GM19455 (cell line): ENCODE data around the gene TDRD9.
"Not testable (repeated sequence)": the region's sequence is repeated elsewhere in the genome, so short reads cannot be mapped to it uniquely, and the experiment has no call there.

Source experiments
- ATAC-seq: cut with Tn5 transposase; IDR thresholded peaks from one replicate; pipeline ENCODE4 v1.9.1; 2021; ENCODE audit not compliant: unreplicated experiment

TDRD9 gene

DNA sequence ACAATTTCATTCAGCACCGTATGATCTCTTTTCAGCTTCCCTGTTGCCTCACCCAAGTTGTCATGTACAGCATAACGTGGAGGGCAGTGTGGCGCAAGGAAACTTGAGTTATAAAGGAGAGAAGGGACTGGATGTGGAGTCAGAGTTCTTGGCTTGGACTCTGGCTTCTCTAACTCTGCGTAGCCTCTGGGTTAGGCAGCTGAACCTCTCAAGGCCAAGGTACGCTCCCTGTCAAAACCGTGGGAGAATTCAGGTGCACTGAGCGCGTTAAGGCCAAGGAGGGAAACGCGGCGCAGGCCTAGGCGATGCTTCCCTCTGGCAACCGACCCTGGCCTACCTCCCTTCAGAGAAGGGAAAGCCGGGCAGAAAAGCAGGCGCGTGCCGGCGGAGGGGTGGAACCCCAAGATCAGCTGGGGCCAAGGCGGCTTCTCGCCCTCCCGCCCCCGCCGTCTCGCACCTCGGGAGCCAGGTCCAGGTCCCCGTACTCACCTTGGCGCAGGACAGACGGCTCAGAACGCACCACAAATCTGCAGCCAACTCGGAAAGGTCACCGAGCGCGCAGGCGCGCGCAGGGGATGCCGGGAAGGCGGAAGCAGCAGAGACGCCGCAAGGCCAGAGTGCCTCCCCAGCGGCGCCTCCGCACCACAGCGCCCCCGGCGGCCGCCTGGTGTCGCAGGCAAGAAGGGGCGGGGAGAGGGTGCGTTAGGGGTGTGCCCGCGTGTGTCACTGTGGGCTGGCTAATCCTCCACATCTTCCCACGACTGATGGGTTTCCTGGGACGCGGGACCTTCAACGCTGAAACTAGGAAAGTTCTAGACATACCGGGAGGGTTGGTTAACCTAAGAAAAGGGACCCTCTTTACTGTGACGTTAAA lies 7.0 kb upstream of the TDRD9 start:
- ATAC-seq, result peak; percentile 98

DNA sequence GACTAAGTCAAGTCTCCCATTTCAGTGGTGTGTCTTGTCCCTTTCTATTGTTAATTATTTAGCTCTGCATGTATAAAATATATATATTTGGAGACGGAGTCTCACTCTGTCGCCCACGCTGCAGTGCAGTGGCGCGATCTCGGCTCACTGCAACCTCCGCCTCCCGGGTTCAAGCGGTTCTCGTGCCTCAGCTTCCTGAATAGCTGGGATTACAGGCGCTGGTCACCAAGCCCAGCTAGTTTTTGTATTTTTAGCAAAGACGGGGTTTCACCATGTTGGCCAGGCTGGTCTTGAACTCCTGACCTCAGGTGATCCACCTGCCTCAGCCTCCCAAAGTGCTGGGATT lies 6.4 kb upstream of the TDRD9 start:
- ATAC-seq, result not testable (repeated sequence)

DNA sequence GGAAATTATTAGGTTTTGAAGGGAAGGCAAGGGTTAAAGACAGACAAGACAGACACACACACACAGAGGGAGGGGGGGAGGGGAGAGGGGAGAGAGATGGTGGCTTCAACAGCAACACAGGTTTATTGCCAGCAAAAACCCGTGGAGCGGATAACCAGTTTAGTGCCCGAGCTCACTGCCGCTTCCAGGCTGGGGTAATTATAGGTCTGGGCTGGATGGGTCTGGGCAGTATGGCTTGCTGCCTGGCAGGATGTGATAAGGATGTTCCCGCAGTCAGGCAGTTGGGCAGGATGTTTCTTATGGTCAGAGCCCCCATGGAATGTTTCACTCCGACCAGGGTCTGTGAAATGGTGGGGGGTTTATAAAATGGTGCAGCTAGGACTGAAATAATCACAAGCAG lies 4.4 kb upstream of the TDRD9 start:
- no peak for ATAC-seq

DNA sequence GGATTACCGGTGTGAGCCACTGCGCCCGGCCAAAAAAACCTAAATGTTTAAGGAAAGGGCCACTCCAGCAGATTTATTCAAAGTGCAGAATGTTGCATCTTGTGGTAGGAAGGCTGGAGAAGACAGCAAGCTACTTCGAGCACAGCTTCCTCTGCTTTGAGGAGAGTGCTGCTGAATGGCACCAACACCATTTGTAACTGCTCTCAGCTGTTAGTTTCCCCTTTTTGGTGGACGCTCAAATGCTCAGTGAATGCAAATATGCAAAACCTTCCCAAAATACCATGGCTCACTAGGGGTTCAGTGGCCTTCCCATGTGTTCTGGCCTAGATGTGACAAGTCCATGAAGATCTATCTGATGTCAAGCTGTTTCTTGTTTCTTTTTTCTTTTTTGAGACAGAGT lies 2.9 kb upstream of the TDRD9 start:
- ATAC-seq, result no peak

DNA sequence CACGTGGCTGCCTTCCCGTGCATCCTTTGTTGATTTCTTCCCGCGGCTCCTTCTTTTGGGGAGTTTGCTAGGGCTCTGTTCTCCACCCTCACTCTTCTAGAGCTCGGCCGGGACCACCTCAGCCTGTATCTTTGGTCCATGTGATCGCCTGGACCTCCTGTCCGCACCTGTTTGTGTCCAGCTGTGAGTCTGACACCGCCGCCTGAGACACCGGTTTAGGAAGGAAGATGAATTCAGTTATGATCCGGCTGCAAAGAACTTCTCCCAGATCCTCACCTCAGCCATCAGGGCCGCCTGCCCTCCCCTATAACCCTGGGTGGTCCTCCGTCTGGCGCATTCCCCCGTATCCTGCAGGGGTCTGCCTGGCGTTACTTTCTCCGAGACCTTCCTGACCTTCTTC lies 690 bp upstream of the TDRD9 start:
- ATAC-seq, result no peak

DNA sequence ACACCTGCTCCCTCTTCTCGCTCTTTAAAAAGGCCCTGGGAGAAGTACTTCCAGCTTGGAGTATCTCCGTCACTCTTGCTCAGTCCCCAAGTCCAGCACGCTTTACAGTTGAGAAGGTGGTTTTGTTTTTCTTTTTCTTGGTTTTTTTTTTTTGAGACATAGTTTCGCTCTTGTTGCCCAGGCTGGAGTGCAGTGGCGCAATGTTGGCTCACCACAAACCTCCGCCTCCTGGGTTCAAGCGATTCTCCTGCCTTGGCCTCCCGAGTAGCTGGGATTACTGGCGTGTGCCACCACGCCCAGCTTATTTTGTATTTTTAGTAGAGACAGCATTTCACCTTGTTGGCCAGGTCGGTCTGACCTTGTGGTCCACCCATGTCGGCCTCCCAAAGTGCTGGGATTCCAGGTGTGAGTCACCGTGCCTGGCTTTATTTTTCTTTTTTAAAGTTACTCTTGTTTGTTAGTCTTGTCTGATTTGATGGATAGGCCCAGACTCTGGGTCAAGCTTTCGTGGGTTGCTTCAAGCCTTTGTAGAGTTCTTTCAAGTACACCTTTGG lies 1.9 kb downstream of the TDRD9 start:
- ATAC-seq, result no peak

DNA sequence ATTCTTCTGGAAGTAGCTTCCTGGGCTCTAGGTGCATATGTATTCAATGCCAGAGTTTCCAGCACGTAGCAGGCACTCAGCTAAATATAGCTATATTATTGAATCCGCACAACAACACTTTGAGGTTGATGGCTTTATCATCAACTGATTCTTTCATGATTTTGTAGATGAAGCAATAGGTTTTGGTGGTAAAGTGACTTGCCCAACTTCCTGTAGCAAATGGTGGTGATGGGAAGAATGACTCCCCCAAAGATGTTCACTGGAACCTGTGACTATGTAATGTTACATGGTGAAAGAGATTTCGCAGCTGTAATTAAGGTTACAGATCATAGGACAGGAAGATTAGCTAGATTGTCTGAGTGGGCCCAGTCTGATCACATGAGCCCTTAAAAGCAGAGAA lies 3.2 kb downstream of the TDRD9 start:
- ATAC-seq, result no peak

DNA sequence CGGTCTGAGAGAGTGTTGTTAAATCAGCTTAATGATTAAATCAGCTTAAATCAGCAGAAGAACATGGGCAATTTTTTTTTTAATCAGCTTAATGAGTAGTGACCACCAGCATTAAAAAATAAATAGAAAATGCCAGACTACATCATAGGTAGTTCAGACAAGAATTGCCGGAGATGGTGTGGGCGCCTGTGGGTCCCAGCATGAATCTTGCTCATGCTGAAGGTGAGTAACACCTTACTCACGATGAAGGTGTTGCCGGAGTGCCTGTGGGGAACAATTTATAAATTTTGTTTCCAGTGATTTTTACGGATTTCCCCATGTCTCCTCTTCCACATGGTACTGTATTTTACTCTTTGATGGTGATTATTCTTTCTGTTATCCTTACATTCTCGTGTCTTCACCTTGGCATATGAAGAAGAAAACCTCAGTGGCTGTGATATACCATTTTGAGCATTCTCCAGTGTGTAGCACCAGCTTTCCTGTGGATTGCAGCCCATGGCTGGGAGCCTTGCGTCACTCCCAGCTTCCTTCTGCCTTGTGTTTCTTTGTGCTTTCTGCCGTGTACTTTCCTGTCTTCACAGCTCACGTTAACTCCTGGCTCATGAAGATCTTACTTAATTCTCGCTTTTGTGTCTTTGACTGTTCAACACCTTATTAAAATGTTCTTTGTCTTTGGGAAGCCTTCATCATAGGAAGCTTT lies 4.7 kb downstream of the TDRD9 start:
- no peak for ATAC-seq

DNA sequence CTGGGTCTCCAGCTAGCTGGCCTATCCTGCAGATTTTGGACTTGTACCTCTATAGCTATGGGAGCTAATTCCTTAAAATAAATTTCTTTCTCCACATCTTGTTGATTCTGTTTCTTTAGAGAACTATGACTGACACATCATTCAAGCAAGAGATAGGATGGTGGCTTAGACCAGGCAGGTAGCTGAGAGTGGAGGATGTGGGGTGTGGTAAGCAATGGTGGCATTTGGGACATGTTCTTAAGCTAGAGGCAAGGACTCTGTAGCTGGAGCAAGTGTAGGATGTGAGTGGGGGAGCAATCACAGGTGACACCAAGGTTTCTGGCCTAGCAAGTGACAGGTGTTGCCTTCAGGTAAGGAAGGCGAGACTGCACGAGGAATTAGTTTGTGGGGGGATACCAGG lies 6.8 kb downstream of the TDRD9 start:
- ATAC-seq, result no peak

DNA sequence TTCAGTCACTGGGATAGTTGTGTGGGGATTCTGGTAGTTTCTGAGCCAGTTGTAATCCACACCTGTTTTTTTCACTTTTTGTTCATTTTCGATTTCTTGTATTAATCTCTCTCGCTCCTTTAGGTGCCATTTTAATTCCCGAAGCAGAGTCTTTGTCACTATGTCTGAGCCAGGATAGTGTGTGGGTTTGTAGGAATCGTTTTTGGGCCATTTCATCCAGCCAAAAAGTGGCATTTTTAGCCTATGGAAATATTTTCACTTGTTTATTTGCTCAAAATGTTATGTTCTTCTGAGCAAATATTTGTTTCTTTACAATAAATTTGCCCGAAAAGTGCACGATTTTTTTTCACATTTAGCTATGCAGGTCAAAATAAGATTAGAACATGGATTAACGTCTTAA lies 13.2 kb downstream of the TDRD9 start:
- no peak for ATAC-seq

DNA sequence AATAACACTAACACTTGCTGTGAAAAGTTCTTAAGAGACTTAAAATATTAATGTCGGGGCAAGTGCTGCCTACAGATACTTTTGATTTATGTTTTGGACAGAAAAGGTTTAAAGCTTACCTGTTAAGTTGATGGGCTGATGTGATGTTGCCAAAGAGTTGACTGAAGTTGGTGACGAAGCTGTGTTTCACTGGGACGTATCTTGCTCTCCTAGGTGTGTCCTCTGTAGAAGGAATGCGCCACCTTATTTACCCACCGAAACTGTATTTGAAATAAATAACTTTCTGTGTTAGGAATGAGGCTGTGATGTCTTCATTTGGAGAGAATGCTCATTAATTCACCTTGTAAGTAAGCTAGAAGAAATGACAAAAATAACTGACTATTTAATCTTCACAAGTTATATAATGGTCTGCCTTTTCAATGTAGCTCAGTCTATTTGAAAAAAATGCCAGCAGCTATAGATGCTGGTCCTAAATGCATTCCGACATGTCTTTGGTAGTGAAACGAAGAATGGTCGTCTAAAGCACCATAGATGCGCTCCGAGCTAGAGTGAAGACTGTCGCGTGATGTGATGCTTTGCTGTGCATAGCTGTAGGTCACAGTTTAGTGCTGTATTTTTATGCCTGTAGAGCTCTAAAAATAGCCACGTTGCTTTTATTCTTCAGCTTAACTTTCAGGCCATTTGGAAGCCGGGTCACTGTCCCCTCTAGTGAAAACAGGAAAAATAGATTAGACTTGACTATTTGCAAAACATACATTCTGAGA lies 13.9 kb downstream of the TDRD9 start, which contains the start of gene RD3L:
RD3L (minus strand) TSS at position 557 of the 764 bp plus-strand sequence. CDS start 834 bp downstream, outside the sequence.
- ATAC-seq, result no peak

DNA sequence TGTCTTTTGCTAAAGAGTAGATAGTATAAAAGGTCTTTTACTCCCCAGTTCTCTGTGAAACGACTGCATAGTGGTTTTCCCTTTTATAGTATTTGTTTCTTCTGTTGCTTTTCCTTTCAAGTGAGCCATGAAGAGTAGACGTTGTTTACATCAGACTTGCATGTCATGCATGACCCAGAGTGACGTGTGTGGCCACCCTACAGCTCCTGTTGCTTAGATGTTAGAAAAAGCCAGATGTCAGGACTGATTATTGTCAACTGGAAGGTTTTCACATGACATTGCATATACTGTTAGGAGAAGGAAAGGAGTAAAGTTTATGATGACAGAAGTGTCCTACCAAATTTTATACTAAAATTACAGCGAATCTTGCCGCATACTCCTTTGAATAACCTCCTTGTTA lies 15.4 kb downstream of the TDRD9 start:
- no peak for ATAC-seq

DNA sequence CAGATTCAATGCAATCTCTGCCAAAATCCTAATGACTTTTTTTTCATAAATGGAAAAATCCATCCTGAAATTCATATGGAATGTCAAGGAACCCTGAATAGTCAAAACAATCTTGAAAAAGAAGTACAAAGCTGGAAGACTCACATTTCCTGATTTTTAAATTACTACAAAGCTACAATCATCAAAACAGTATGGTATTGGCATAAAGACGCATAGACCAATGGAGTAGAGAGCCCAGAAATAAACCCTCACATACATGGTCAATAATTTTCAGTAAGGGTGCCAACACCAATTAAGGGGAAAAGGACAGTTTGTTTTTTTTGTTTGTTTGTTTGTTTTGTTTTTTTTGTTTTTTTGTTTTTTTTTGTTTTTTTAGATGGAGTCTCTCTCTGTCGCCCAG lies 18.7 kb downstream of the TDRD9 start:
- no peak for ATAC-seq

DNA sequence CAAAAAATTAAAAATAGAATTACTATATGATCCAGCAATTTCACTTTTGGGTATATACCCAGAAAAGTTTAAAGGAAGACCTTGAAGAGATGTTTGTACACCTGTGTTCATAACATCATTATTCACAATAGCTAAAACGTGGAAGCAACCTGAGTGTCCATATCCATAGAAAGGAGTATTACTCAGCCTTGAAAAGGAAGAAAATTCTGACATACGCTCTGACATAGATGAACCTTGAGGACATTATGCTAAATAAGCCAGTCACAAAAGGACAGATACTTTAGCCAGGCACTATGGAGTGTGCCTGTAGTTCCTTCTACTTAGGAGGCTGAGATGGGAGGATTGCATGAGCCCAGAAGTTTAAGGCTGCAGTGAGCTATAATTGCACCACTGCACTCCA lies 20.2 kb downstream of the TDRD9 start:
- ATAC-seq, result no peak

DNA sequence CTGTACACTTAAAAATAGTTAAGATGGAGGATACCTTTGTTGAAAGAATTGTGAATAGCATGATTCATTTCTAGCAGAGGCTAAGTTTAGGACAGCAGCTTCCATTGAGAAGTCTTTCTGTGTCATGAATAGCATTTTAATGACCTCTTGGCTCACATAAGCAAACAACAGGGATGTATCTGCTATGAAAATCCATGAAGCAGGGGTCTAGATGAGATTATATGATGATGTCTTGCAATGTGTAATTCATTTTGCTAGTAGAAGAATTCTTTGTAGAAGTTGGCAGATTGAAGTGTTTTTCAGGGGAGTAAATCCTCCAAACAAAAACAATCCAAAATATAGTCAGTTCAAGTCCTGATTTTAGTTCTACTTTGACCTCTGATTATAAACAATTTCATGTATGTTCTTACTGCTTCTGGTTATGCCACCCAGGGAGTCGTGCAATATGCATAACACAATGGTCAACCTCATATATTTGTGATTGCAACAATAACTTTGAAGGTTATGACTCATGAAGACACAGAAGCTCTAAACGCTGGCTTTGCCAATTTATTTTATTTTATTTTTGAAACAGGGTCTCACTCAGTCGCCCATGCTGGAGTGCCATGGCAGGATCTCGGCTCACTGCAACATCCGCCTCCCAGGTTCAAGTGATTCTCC lies 21.0 kb downstream of the TDRD9 start:
- no peak for ATAC-seq

DNA sequence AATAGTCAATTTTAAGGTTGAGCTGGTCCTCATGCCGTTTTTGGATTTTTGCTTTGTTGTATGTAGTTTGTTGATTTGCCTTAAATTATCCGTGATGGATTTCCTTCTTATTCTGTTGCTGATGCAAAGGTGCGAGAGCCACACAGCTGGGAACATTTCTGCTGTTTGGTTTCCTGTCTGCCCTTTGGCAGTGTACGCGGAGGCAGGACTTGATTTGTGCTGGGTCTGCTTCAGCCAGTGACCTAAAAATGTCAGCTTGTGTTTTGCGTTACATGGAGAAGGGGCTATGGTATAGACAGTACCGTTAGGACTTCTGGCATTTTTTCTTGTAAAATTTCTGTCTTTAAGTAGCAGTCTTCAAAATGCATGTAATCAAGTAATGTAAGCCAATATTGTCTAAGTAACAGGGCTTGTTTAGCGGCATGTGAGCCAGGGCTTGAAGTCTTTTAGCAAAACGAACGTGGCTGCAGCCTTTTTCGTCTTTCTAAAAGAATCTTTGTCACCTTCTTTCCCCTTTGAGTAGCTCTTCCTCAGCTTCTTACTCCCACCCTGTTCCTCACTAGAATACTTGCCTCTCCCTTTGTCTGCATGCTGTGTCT lies 32.3 kb downstream of the TDRD9 start:
- ATAC-seq, result no peak

DNA sequence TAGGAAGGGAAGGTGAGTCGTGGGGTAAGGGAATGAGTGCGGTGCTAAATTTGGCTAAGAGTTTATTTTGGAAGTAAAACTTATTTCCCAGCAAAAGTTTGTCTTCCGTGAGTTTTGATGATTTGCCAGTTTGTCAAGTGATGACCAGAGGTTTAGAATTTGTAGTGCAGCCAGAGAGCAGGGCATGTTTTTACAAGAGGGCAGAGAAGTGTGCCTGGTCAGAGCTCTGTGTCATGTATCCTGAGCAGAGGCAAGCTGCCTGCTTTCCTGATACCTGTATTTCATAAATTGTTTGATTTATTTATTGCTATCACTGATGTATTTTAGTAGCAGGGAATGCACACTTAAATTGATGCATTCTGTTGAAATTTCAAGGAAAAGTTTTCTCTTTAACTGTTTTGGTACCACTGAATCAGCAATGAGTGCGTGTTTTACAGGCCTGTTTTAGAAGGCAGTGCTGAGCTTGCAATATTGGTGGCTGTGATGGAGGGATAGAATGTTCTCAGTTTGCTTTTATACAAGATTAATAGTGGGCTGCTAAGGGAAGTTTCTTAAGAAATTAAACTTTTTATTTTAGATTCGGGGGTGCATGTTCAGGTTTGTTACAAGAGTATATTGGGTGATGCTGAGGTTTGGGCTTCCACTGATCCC lies 33.8 kb downstream of the TDRD9 start:
- no peak for ATAC-seq

DNA sequence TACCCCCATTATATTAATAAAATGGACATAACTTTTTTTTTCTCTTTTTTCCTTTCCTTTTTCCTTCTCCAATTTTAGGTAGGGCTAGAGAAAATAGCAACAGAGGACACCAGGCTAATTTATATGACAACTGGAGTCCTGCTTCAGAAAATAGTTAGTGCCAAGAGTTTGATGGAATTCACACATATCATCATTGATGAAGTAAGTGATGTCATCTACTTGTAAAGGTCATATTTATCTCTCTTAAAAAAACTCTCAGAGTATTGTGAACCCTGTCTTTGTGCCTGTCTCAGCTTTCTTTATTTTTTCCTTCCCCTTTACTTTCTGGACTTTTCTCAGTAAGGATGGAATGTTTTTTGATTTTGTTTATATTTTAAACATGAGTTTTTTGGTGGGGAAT lies 38.4 kb downstream of the TDRD9 start:
- no peak for ATAC-seq

DNA sequence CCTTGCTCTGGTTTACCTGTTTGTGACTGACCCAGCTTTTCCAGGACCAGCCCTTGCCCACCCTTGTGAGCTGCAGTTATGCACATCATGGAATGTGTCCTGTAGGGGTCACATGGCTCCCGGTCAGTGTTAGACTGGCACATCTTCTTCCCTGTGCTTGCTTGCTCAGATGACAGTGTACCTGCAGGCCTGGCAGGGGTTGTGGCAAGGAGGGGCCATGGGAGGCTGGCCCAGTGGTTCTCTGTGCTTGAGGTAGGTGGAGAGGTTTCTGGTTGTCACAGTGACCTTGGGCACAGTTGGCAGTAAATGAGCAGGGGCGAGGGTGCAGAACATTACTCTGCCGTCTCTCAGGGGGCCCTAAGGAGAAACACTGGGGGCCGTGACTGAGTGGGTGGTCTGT lies 41.7 kb downstream of the TDRD9 start:
- ATAC-seq, result no peak

DNA sequence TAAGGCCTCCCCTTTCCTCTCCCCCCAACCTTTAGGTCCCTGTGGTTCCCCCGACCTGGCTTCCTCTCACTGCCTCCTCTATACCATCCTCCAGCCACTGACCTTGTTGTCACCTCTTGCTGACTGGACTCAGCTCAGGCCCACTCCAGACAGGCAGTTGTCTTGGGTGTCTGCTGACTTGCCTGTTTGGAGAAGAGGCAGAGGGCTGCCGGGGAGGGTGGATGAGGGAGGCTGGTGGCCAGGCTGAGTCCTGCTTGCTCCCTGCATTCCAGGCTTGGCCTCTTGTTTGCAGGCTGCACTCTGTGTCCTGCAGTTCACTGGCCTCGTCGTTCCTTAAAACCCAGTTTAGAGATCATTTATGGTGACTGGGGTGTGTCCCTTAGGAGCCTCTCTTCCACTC lies 45.1 kb downstream of the TDRD9 start:
- no peak for ATAC-seq
